Measurements from ENCODE around the gene POT1.

Gene POT1

GRCh38 chr7:124843336-124843735 lies 86.3 kb downstream of the POT1 start:
- Histone ChIP-seq H3K4me3 (ENCODE audit: low read length in 2 of 2) (no peak overlapping the region), H4K8ac (ENCODE audit: low read depth, low read length) (no peak overlapping the region), H2AK5ac (ENCODE audit: low read depth, low read length) (no peak overlapping the region), H3K36me3 (replicated peaks in 1 of 2; ENCODE audit: control insufficient read depth in 2 of 2, insufficient read depth in 2 of 2, low read length in 2 of 2) (peaks cover 0 to 42% of the 10 kb centered on the region in 2 donors), H3K18ac (ENCODE audit: low read length) (no peak overlapping the region), H4K91ac (ENCODE audit: low read depth, low read length, poor library complexity) (no peak overlapping the region), H3K23ac (ENCODE audit: low read depth, low read length, poor library complexity) (no peak overlapping the region), H2BK5ac (ENCODE audit: low read length) (no peak overlapping the region), H3K14ac (ENCODE audit: low read length) (no peak overlapping the region), H2BK12ac (ENCODE audit: low read length) (no peak overlapping the region), H3K27me3 (ENCODE audit: control insufficient read depth in 3 of 3, insufficient read depth in 3 of 3, low read depth in 1 of 3, low read length in 3 of 3) (no peaks in the 10 kb centered on the region), H2AFZ (ENCODE audit: low read length) (no peak overlapping the region), H2BK120ac (ENCODE audit: low read depth, low read length) (no peak overlapping the region), H3K9ac (ENCODE audit: low read depth, low read length, poor library complexity) (no peak overlapping the region), H3K79me1 (ENCODE audit: low read depth, low read length) (no peaks in the 10 kb centered on the region), H3K4ac (ENCODE audit: low read length) (no peak overlapping the region), H3K4me2 (ENCODE audit: insufficient read depth, low read length, poor library complexity, severe bottlenecking) (no peak overlapping the region), H3K27ac (replicated peaks; ENCODE audit: low read length) (no peak overlapping the region), H3K9me3 (replicated peaks in 1 of 2; ENCODE audit: control insufficient read depth in 2 of 2, insufficient read depth in 1 of 2, low read depth in 1 of 2, low read length in 2 of 2) (no peaks in the 10 kb centered on the region), H3K4me1 (ENCODE audit: control insufficient read depth in 2 of 2, insufficient read depth in 1 of 2, low read depth in 1 of 2, low read length in 2 of 2) (no peaks in the 10 kb centered on the region), H2BK15ac (ENCODE audit: low read length) (no peak overlapping the region)
- DNase-seq (ENCODE audit: low spot score): no peak

DNA sequence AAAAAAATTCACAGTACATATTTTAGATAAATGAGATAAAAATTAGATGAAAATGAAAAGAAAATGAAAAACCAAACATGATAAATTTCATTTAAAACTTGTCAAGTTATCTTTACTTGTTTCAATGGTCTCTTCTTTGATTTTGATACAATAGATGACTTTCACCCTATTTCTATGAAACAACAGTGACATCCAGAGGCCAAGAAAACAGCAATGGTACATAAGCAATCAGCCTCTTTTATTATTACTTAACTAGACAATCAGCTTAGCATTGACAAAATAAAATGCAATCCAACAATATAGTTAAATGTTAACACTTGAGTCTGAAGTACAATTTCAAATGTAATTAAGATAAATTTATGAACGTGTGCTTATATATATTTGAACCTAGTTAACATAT lies 89.2 kb downstream of the POT1 start:
- H2AFZ ChIP-seq (ENCODE audit: low read length): no peak overlapping the region
- no peak overlapping the region for H3K4me3 ChIP-seq (ENCODE audit: low read length in 2 of 2)
- no peaks in the 10 kb centered on the region for H3K27me3 ChIP-seq (ENCODE audit: control insufficient read depth in 3 of 3, insufficient read depth in 3 of 3, low read depth in 1 of 3, low read length in 3 of 3)
- H3K14ac ChIP-seq (ENCODE audit: low read length): no peak overlapping the region
- no peak overlapping the region for H2BK15ac ChIP-seq (ENCODE audit: low read length)
- H3K27ac ChIP-seq (replicated peaks; ENCODE audit: low read length): no peak overlapping the region
- no peak overlapping the region for H3K9ac ChIP-seq (ENCODE audit: low read depth, low read length, poor library complexity)
- no peaks in the 10 kb centered on the region for H3K79me1 ChIP-seq (ENCODE audit: low read depth, low read length)
- no peak overlapping the region for H2BK12ac ChIP-seq (ENCODE audit: low read length)
- H4K8ac ChIP-seq (ENCODE audit: low read depth, low read length): no peak overlapping the region
- no peak overlapping the region for H4K91ac ChIP-seq (ENCODE audit: low read depth, low read length, poor library complexity)
- no CpG with 5 or more reads among the region's 1 CpG for WGBS, 2 donors (ENCODE audit: extremely low coverage in 2 of 2, insufficient read length in 2 of 2, insufficient replicate concordance in 1 of 2)
- no peak overlapping the region for H3K4ac ChIP-seq (ENCODE audit: low read length)
- no peak overlapping the region for H2BK5ac ChIP-seq (ENCODE audit: low read length)
- no peak overlapping the region for H3K4me2 ChIP-seq (ENCODE audit: insufficient read depth, low read length, poor library complexity, severe bottlenecking)
- H2AK5ac ChIP-seq (ENCODE audit: low read depth, low read length): no peak overlapping the region
- no peak overlapping the region for H3K18ac ChIP-seq (ENCODE audit: low read length)
- H3K9me3 ChIP-seq (replicated peaks in 1 of 2; ENCODE audit: control insufficient read depth in 2 of 2, insufficient read depth in 1 of 2, low read depth in 1 of 2, low read length in 2 of 2): no peaks in the 10 kb centered on the region
- peaks cover 0 to 22% of the 10 kb centered on the region in 2 donors for H3K36me3 ChIP-seq (replicated peaks in 1 of 2; ENCODE audit: control insufficient read depth in 2 of 2, insufficient read depth in 2 of 2, low read length in 2 of 2)
- DNase-seq (ENCODE audit: low spot score): peak; percentile 11
- no peaks in the 10 kb centered on the region for H3K4me1 ChIP-seq (ENCODE audit: control insufficient read depth in 2 of 2, insufficient read depth in 1 of 2, low read depth in 1 of 2, low read length in 2 of 2)
- no peak overlapping the region for H2BK120ac ChIP-seq (ENCODE audit: low read depth, low read length)
- no peak overlapping the region for H3K23ac ChIP-seq (ENCODE audit: low read depth, low read length, poor library complexity)

GRCh38 chr7:124839687-124840086 lies 89.9 kb downstream of the POT1 start:
- H3K14ac ChIP-seq (ENCODE audit: low read length): no peak overlapping the region
- H4K91ac ChIP-seq (ENCODE audit: low read depth, low read length, poor library complexity): no peak overlapping the region
- no peak overlapping the region for H4K8ac ChIP-seq (ENCODE audit: low read depth, low read length)
- no peak overlapping the region for H2AFZ ChIP-seq (ENCODE audit: low read length)
- H3K36me3 ChIP-seq (replicated peaks in 1 of 2; ENCODE audit: control insufficient read depth in 2 of 2, insufficient read depth in 2 of 2, low read length in 2 of 2): peaks cover 0 to 25% of the 10 kb centered on the region in 2 donors
- no peak overlapping the region for H2BK120ac ChIP-seq (ENCODE audit: low read depth, low read length)
- no peak overlapping the region for H3K23ac ChIP-seq (ENCODE audit: low read depth, low read length, poor library complexity)
- no CpG with 5 or more reads among the region's 1 CpG for WGBS, 2 donors (ENCODE audit: extremely low coverage in 2 of 2, insufficient read length in 2 of 2, insufficient replicate concordance in 1 of 2)
- no peaks in the 10 kb centered on the region for H3K79me1 ChIP-seq (ENCODE audit: low read depth, low read length)
- H3K4me2 ChIP-seq (ENCODE audit: insufficient read depth, low read length, poor library complexity, severe bottlenecking): no peak overlapping the region
- no peaks in the 10 kb centered on the region for H3K27me3 ChIP-seq (ENCODE audit: control insufficient read depth in 3 of 3, insufficient read depth in 3 of 3, low read depth in 1 of 3, low read length in 3 of 3)
- H3K9me3 ChIP-seq (replicated peaks in 1 of 2; ENCODE audit: control insufficient read depth in 2 of 2, insufficient read depth in 1 of 2, low read depth in 1 of 2, low read length in 2 of 2): no peaks in the 10 kb centered on the region
- H2BK5ac ChIP-seq (ENCODE audit: low read length): no peak overlapping the region
- no peak overlapping the region for H2BK12ac ChIP-seq (ENCODE audit: low read length)
- no peak for DNase-seq (ENCODE audit: low spot score)
- H3K18ac ChIP-seq (ENCODE audit: low read length): no peak overlapping the region
- no peaks in the 10 kb centered on the region for H3K4me1 ChIP-seq (ENCODE audit: control insufficient read depth in 2 of 2, insufficient read depth in 1 of 2, low read depth in 1 of 2, low read length in 2 of 2)
- no peak overlapping the region for H2BK15ac ChIP-seq (ENCODE audit: low read length)
- H3K4me3 ChIP-seq (ENCODE audit: low read length in 2 of 2): no peak overlapping the region
- H2AK5ac ChIP-seq (ENCODE audit: low read depth, low read length): no peak overlapping the region
- H3K27ac ChIP-seq (replicated peaks; ENCODE audit: low read length): no peak overlapping the region
- no peak overlapping the region for H3K4ac ChIP-seq (ENCODE audit: low read length)
- H3K9ac ChIP-seq (ENCODE audit: low read depth, low read length, poor library complexity): no peak overlapping the region

DNA sequence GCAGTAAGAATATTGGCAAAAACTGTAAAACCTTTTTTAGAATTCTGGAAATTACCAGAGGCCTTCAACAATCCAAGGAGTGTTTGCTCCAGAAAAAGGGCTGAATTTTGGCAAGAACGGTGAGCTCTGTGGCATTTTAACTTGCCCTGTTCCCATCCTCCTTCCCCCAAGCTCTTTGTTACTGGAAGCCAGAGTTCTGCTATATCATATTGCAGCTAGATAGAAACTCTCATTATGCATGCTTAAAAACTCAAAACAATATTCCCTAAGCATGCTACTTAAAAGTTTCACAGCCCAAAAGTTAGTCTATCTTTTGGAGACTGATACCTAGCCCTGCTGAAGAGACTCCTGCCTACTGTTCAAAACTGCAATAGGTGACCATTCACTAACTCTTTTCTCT lies 93.5 kb downstream of the POT1 start:
- Histone ChIP-seq H3K4me2 (ENCODE audit: insufficient read depth, low read length, poor library complexity, severe bottlenecking) (no peak overlapping the region), H4K8ac (ENCODE audit: low read depth, low read length) (no peak overlapping the region), H2AK5ac (ENCODE audit: low read depth, low read length) (no peak overlapping the region), H2BK120ac (ENCODE audit: low read depth, low read length) (no peak overlapping the region), H2BK5ac (ENCODE audit: low read length) (no peak overlapping the region), H2BK12ac (ENCODE audit: low read length) (no peak overlapping the region), H3K4ac (ENCODE audit: low read length) (no peak overlapping the region), H3K4me1 (ENCODE audit: control insufficient read depth in 2 of 2, insufficient read depth in 1 of 2, low read depth in 1 of 2, low read length in 2 of 2) (no peaks in the 10 kb centered on the region), H4K91ac (ENCODE audit: low read depth, low read length, poor library complexity) (no peak overlapping the region), H3K18ac (ENCODE audit: low read length) (no peak overlapping the region), H3K27ac (replicated peaks; ENCODE audit: low read length) (no peak overlapping the region), H3K23ac (ENCODE audit: low read depth, low read length, poor library complexity) (no peak overlapping the region), H2BK15ac (ENCODE audit: low read length) (no peak overlapping the region), H2AFZ (ENCODE audit: low read length) (no peak overlapping the region), H3K36me3 (replicated peaks in 1 of 2; ENCODE audit: control insufficient read depth in 2 of 2, insufficient read depth in 2 of 2, low read length in 2 of 2) (peaks cover 0 to 25% of the 10 kb centered on the region in 2 donors), H3K14ac (ENCODE audit: low read length) (no peak overlapping the region), H3K79me1 (ENCODE audit: low read depth, low read length) (no peaks in the 10 kb centered on the region), H3K9me3 (replicated peaks in 1 of 2; ENCODE audit: control insufficient read depth in 2 of 2, insufficient read depth in 1 of 2, low read depth in 1 of 2, low read length in 2 of 2) (no peaks in the 10 kb centered on the region), H3K4me3 (ENCODE audit: low read length in 2 of 2) (no peak overlapping the region), H3K9ac (ENCODE audit: low read depth, low read length, poor library complexity) (no peak overlapping the region), H3K27me3 (ENCODE audit: control insufficient read depth in 3 of 3, insufficient read depth in 3 of 3, low read depth in 1 of 3, low read length in 3 of 3) (no peaks in the 10 kb centered on the region)
- WGBS, 2 donors (ENCODE audit: extremely low coverage in 2 of 2, insufficient read length in 2 of 2, insufficient replicate concordance in 1 of 2): no CpG with 5 or more reads among the region's 1 CpG
- no peak for DNase-seq (ENCODE audit: low spot score)

All from neuronal stem cell (in vitro differentiated cells).